Esophagus (tissue), 2 donors: ENCODE results near the gene CLCN2. TPM values are rescaled to one million over a fixed set of nuclear protein-coding genes. Genes with fewer than 3 reads are reported as not detected.

Experiments used
- H3K27ac ChIP-seq, 2 donors: one replicate each; pipeline ENCODE4 v1.5.1; 2013; ENCODE audit warnings: low read depth in 2 of 2, mild to moderate bottlenecking in 2 of 2, inconsistent platforms in 1 of 2, low read length in 1 of 2, moderate library complexity in 1 of 2
- H3K27me3 ChIP-seq, 2 donors: one replicate each; pipeline ENCODE4 v1.6.1; 2013; ENCODE audit warnings: low read length in 2 of 2, control low read depth in 1 of 2, mild to moderate bottlenecking in 1 of 2; ENCODE audit not compliant: insufficient read depth in 2 of 2, control insufficient read depth in 1 of 2
- H3K36me3 ChIP-seq, 2 donors: one replicate each; pipeline ENCODE4 v1.6.1; 2013; ENCODE audit warnings: low read length in 1 of 2; ENCODE audit not compliant: control insufficient read depth in 2 of 2, insufficient read depth in 2 of 2
- H3K4me1 ChIP-seq, 2 donors: one replicate each; pipeline ENCODE4 v1.6.1; 2013; ENCODE audit warnings: low read length in 1 of 2; ENCODE audit not compliant: control insufficient read depth in 2 of 2, insufficient read depth in 2 of 2
- H3K4me3 ChIP-seq, 2 donors: one replicate each; pipeline ENCODE4 v1.5.1; 2013; ENCODE audit warnings: low read length in 2 of 2, mild to moderate bottlenecking in 2 of 2, low read depth in 1 of 2, moderate library complexity in 1 of 2
- H3K9me3 ChIP-seq, 2 donors: one replicate each; pipeline ENCODE4 v1.6.1; 2013; ENCODE audit warnings: mild to moderate bottlenecking in 2 of 2, low read depth in 1 of 2, low read length in 1 of 2, moderate library complexity in 1 of 2; ENCODE audit not compliant: control insufficient read depth in 2 of 2, insufficient read depth in 1 of 2
- WGBS, 2 donors: extraction: QIAGEN DNeasy Blood & Tissue Kit; methylation state at CpG; one replicate each; pipeline ENCODE4 v1.1.7; 2013; 5-methylcytosine and 5-hydroxymethylcytosine counted together
- polyA plus RNA-seq, 2 donors: library from polyadenylated mRNA; stranded (reverse); fragments of 200-250 nt; gene quantifications; one replicate each; pipeline ENCODE4 v1.2.3, GENCODE V29; 2013
- donor health status: healthy with polysubstance abuse.
- donor health status: Bipolar disorder and iron deficiency.

CLCN2 gene
- polyA plus RNA-seq, 2 donors, result 3.1 to 5.4 TPM

GRCh38 chr3:184307915-184308314 is 53.5 kb downstream of the CLCN2 start:
- WGBS, 2 donors, result 94 to 95% methylated on average over 9 of the region's 9 CpGs
- H3K27me3 ChIP-seq, result no peaks in the 10 kb centered on the region
- no peak overlapping the region for H3K27ac ChIP-seq
- H3K4me3 ChIP-seq, result no peak overlapping the region
- peaks cover 27 to 38% of the 10 kb centered on the region in 2 donors for H3K36me3 ChIP-seq
- H3K4me1 ChIP-seq, result no peaks in the 10 kb centered on the region
- no peaks in the 10 kb centered on the region for H3K9me3 ChIP-seq

- Histone ChIP-seq H3K36me3 (peaks cover 33 to 49% of the 10 kb centered on the region in 2 donors), H3K27ac (no peak overlapping the region), H3K9me3 (no peaks in the 10 kb centered on the region), H3K4me1 (no peaks in the 10 kb centered on the region), H3K27me3 (no peaks in the 10 kb centered on the region), H3K4me3 (no peak overlapping the region)
- 82 to 92% methylated on average over 4 of the region's 4 CpGs for WGBS, 2 donors
Measured at GRCh38 chr3:184306341-184306972, 54.9 kb downstream of the CLCN2 start.

DNA sequence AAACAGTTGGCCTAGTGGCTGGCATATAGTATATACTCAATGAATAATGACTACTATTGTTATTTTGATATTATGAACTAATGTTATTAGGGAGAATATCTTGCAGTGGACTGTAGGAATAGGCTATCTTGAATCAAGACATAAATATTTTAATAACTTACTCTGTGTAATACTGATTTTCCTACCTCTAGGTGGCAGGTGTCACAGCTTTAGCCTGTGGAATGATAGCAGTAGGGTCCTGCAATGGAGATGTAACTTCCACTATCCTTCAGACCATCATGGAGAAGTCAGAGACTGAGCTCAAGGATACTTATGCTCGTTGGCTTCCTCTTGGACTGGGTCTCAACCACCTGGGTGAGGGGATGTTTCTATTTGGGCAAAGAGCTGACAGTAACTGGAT is 55.8 kb downstream of the CLCN2 start:
- peaks cover 35 to 49% of the 10 kb centered on the region in 2 donors for H3K36me3 ChIP-seq

GRCh38 chr3:184300378-184300720 is 61.1 kb downstream of the CLCN2 start:
- Histone ChIP-seq H3K4me1 (no peaks in the 10 kb centered on the region), H3K36me3 (peaks cover 16 to 25% of the 10 kb centered on the region in 2 donors), H3K27ac (peak overlapping the region in 1 of 2 donors; percentile 29), H3K4me3 (peak overlapping the region in 1 of 2 donors; percentile 81), H3K27me3 (no peaks in the 10 kb centered on the region), H3K9me3 (no peaks in the 10 kb centered on the region)
- 72 to 75% methylated on average over 3 of the region's 3 CpGs for WGBS, 2 donors

More for the DNA sequence above, 55.8 kb downstream of the CLCN2 start:
- Histone ChIP-seq H3K4me3 (no peak overlapping the region), H3K27ac (no peak overlapping the region), H3K9me3 (no peaks in the 10 kb centered on the region), H3K27me3 (no peaks in the 10 kb centered on the region), H3K4me1 (no peaks in the 10 kb centered on the region)
- 46 to 68% methylated on average over 1 of the region's 1 CpG for WGBS, 2 donors

- peak overlapping the region; percentile 65 to 82 for H3K27ac ChIP-seq
- peak overlapping the region; percentile 81 to 95 for H3K4me3 ChIP-seq
Measured at GRCh38 chr3:184299488-184300377, 61.7 kb downstream of the CLCN2 start.

DNA sequence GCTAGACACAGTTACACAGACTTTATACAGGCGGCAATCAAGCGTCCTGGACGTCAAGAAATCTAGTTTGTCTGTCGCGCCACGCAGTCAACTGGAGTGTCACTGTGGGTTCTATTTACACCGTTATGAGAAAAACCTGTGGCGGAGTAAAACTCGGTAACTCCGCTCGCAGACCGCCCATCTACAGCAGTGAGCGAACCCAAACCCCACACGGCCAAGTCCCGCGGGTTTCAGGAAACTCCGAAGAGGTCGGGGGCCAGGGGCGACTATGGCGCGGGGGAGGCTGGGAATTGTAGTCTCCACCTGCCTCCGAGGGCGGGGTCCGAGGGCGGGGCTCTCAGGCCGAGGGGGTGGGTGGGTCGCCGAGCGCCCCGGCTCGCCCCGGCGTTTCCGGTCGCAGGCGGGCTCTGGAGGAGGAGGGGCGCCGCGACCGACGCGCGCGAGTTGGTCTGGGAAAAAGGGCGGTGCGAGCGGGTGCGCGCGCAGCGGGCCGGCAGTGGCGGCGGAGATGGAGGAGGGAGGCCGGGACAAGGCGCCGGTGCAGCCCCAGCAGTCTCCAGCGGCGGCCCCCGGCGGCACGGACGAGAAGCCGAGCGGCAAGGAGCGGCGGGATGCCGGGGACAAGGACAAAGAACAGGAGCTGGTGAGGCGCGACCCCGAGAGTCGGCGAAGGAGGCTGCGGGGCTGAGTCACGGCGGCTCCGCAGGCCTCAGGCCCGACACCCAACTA is 62.5 kb downstream of the CLCN2 start, which contains the start of gene PSMD2:
PSMD2 (plus strand) TSS at position 483 of the 729 bp plus-strand sequence; CDS start at position 509, 26 bp downstream.
- Histone ChIP-seq H3K4me1 (no peaks in the 10 kb centered on the region), H3K4me3 (peak within 1 kb of the TSS; percentile 81 to 95), H3K27ac (peak within 1 kb of the TSS; percentile 90 to 91), H3K27me3 (no peaks in the 10 kb centered on the region), H3K9me3 (no peaks in the 10 kb centered on the region), H3K36me3 (peaks cover 13 to 19% of the 10 kb centered on the region in 2 donors)
- WGBS, 2 donors, result 0% methylated on average over 53 to 78 of the region's 78 CpGs

More at GRCh38 chr3:184299488-184300377, 61.7 kb downstream of the CLCN2 start:
- Histone ChIP-seq H3K27me3 (no peaks in the 10 kb centered on the region), H3K36me3 (peaks cover 16 to 25% of the 10 kb centered on the region in 2 donors), H3K4me1 (no peaks in the 10 kb centered on the region), H3K9me3 (no peaks in the 10 kb centered on the region)
- 16 to 17% methylated on average over 28 to 29 of the region's 29 CpGs for WGBS, 2 donors

DNA sequence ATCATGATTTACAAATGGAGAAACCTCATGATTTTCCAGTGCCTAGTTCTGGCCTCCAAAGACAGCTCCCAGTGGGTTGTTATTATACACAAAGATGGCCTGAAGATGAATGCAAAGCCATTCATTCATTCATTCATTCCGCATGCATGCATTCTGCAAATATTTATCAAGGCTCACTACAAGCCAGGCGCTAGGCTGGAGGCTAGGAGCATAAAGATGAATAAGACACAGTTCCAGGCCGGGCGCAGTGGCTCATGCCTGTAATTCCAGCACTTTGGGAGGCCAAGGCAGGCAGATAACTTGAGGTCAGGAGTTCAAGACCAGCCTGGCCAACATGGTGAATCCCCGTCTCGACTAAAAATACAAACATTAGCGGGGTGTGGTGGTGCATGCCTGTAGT is 64.8 kb downstream of the CLCN2 start:
- H3K4me3 ChIP-seq, result no peak overlapping the region
- H3K27ac ChIP-seq, result no peak overlapping the region
- WGBS, 2 donors, result 77 to 84% methylated on average over 7 of the region's 7 CpGs
- H3K4me1 ChIP-seq, result no peaks in the 10 kb centered on the region
- H3K9me3 ChIP-seq, result no peaks in the 10 kb centered on the region
- no peaks in the 10 kb centered on the region for H3K27me3 ChIP-seq
- H3K36me3 ChIP-seq, result peaks cover under 1 to 4% of the 10 kb centered on the region in 2 donors

Other genes starting within 250 kb of the CLCN2 start
- 10 to 100 TPM; 31.0 to 37.7 TPM for gene EIF2B5, start 226.2 kb downstream of the CLCN2 start, polyA plus RNA-seq
- gene DVL3, start 206.2 kb downstream of the CLCN2 start, polyA plus RNA-seq, result 10 to 100 TPM; 27.2 to 31.6 TPM
- 100 to 1,000 TPM in 1 of 2 donors, 10 to 100 TPM in 1; 94.2 to 210 TPM for gene AP2M1, start 186.8 kb downstream of the CLCN2 start, polyA plus RNA-seq
- gene ABCF3, start 175.4 kb downstream of the CLCN2 start, polyA plus RNA-seq, result 10 to 100 TPM; 42.3 to 42.4 TPM
- under 1 TPM; 0.02 to 0.04 TPM for gene VWA5B2, start 132.0 kb downstream of the CLCN2 start, polyA plus RNA-seq
- gene ALG3, start 112.6 kb downstream of the CLCN2 start, polyA plus RNA-seq, result 10 to 100 TPM; 16.4 to 31.0 TPM
- gene EEF1AKMT4, start 111.9 kb downstream of the CLCN2 start, polyA plus RNA-seq, result 1 to 10 TPM; 3.5 to 8.6 TPM
- gene CAMK2N2, start 100.1 kb downstream of the CLCN2 start, polyA plus RNA-seq, result under 1 TPM; 0.06 to 0.12 TPM
- not detected for gene ECE2, start 85.6 kb downstream of the CLCN2 start, polyA plus RNA-seq
- gene PSMD2, start 62.4 kb downstream of the CLCN2 start, polyA plus RNA-seq, result 100 to 1,000 TPM in 1 of 2 donors, 10 to 100 TPM in 1; 50.1 to 156 TPM
- gene EIF4G1, start 47.0 kb downstream of the CLCN2 start, polyA plus RNA-seq, result 100 to 1,000 TPM; 222 to 257 TPM
- 1 to 10 TPM; 7.7 to 9.5 TPM for gene FAM131A, start 24.0 kb downstream of the CLCN2 start, polyA plus RNA-seq
- gene POLR2H, start 105 bp upstream of the CLCN2 start, polyA plus RNA-seq, result 100 to 1,000 TPM in 1 of 2 donors, 10 to 100 TPM in 1; 79.6 to 103 TPM
- under 1 TPM; 0.06 to 0.12 TPM for gene THPO, start 16.6 kb upstream of the CLCN2 start, polyA plus RNA-seq
- gene CHRD, start 18.4 kb upstream of the CLCN2 start, polyA plus RNA-seq, result 1 to 10 TPM; 2.2 to 3.0 TPM
- gene EPHB3, start 200.2 kb upstream of the CLCN2 start, polyA plus RNA-seq, result 10 to 100 TPM; 24.6 to 27.7 TPM